Urothelium cell line (cell line): ENCODE data around the gene AGK.
A peak's percentile ranks its signal among the peaks of the same experiment; 100 is the strongest.
"Not testable (repeated sequence)": the region's sequence is repeated elsewhere in the genome, so short reads cannot be mapped to it uniquely, and the experiment has no call there.

Source experiments
- DNase-seq: peaks from one replicate; pipeline ENCODE4 v3.0.0; 2011; ENCODE audit warnings: low spot score, mixed read lengths
- FAIRE-seq: peaks from 2 replicates; lab custom pipeline; 2011; peaks lifted over from hg19 to GRCh38; lab: Jason Lieb, UNC

The AGK gene

DNA sequence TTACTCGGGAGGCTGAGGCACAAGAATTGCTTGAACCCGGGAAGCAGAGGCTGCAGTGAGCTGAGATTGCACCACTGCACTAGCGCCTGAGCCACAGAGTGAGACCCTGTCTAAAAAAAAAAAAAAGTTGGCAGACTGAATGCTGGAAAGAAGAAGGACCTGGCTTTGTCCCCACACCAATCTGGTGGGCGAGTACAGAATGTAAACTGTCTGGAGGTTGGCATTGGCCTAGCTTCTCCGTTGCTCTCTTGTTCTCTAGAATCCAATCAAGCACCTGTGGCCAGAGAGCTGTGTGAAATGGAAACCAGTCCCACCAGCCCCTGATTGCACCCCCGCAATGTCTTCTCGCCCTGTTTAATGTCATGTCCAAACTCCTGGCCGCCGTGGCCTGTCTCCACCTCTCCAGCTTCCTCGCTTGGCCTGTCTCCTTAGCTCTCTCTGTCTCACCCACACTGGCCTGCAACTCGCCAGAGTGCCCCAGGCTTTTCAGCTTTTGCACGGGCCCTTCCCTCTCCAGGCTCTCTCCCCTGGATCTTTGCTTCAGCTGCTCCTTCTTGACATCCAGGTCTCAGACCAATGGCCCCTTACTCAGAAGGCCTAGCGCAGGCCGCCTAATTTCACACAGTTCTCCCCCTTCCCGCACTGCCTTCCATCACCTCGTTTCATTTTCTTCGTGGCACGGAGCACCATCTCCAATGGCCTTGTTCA, 670 bp upstream of the AGK start:
- FAIRE-seq: no peak

DNA sequence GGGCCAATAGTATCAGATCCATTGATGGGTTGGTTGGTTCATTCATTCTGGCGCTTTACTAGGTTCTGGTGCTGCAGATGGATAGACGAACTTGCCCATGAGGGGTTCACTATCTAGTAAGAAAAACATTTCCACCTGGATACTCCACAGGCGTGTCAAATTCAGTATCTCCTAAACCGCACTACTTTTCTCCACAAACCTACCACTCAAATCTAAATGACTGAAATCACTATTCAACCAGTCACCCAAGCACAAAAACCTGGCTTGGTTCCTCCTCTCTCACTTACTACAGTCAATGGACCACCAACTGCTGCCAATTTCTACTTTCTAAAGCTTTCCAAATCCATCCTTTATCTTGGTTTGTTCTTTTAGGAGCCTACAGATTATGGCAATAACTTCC, 572 bp downstream of the AGK start:
- FAIRE-seq: no peak

More for the DNA sequence above, 670 bp upstream of the AGK start:
- DNase-seq: peak; percentile 11

DNA sequence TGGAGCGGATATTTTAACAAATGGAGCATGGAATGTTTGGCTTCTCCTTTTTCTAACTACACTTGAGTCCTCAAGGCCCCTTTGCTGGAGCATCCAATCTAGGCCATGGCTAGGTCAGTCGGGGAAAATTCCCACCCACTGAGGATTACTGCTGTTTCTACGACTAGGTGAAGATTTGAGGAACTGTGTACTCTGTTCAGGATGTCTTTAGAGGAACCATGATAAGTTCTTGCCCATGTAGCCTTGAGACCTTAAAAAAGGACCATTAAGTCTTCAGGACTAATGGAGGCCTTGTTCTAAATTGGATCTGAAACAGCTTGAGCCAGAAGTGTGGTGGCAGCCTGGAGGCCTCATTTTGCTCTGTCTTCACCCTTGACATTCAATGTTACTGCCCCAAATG, 6.2 kb downstream of the AGK start:
- DNase-seq: no peak
- no peak for FAIRE-seq

More for the DNA sequence above, 572 bp downstream of the AGK start:
- no peak for DNase-seq

DNA sequence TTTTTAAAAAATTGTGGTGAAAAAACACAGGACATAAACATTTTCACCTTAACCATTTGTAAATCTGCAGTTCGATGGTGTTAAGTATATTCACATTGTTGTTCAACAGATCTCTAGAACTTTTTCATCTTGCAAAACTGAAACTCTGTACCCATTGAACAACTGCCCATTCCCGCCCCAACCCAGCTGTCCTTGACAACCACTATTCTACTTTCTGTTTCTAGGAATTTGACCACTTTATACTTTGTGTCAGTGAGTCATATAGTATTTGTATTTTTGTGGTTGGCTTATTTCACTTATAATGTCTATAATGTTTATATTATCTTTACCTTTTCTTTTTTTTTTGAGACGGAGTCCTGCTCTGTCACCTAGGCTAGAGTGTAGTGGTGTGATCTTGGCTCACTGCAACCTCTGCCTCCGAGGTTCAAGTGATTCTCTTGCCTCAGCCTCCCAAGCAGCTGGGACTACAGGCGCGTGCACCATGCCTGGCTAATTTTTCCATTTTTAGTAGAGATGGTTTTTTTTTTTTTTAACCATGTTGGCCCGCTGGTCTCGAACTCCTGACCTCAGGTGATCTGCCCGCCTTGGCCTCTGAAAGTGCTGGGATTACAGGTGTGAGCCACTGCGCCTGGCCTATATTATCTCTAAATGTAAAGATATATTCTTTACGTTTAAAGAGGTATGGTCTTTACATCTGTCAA, 6.8 kb downstream of the AGK start:
- not testable (repeated sequence) for FAIRE-seq, DNase-seq

DNA sequence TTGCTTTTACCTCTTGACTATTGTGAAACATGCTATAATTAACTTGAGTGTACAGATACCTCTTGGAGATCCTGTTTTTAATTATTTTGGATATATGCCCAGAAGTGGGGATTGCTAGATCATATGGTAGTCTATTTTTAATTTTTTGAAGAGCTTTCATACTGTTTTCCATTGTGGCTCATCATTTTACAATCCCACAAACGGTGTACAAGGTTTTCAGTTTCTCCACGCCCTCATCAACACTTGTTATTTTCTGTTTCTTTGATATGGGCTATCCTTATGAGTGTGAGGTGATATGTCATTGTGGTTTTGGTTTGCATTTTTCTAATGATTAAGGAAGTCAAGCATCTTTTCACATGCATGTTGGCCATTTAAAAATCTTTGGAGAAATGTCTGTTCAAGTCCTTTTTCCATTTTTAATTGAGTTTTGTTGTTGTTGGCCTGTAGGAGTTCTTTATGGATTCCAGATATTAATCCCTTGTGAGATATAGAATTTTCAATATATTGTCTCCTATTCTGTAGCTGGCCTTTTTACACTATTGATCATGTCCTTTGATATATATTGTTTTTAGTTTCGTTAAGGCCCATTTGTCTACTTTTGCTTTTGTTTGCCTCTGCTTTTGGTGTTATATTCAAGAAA, 7.5 kb downstream of the AGK start:
- DNase-seq: no peak
- FAIRE-seq: no peak

DNA sequence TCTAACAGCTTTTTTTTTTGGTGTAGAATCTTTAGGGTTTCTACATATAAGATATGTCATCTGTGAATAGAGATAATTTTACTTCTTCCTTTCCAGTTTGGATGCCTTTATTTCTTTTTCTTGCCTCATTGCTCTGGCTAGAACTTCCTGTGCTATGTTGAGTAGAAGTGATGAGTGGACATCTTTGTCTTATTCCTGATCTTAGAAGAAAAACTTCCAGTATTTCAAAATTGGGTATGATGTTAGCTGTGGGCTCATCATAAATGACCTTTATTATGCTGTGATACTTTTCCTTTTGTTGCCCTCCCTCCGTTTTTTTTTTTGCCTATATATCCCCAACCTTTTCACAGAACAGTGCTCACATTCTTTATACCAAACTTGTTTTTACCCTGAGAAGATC, 8.8 kb downstream of the AGK start:
- FAIRE-seq: no peak
- no peak for DNase-seq

DNA sequence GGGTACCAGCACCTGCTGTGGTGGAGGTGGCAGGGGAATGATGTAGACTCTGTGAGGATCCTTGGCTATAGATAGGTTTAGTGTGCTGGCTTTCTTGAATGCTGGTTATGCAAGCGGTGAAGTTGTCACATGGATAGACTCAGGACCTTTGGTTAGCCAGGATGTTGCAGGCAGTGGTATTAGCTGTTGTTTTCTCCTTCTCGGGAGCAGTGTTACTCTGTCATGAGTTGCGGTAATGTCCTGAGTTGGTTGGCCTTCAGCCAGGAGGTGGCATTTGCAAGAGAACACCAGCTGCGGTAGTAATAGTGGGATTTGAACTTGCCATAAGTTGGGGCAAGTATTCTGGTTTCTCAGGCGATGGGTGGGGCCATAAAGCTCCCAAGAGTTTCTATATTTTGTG, 10.8 kb downstream of the AGK start:
- DNase-seq: no peak
- no peak for FAIRE-seq

DNA sequence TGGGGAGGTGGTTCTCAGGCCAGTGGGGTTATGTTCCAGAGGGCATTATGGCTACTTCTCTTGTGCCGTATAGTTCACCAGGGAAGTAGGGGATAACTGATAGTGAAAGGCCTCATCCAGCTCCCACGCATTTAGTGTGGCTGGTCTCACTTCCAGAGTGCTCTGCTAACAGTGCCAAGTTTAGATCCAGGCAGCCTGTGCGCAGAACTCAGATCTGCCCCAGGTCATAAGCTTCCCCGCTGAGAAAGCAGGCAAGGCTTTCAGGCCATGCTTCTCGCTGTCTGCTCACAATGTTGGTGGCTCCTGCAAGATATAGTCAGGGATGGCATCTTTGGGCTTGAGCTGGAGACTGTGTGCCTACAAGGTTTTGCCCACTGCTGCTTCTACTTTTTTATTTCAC, 11.3 kb downstream of the AGK start:
- no peak for FAIRE-seq
- DNase-seq: no peak

DNA sequence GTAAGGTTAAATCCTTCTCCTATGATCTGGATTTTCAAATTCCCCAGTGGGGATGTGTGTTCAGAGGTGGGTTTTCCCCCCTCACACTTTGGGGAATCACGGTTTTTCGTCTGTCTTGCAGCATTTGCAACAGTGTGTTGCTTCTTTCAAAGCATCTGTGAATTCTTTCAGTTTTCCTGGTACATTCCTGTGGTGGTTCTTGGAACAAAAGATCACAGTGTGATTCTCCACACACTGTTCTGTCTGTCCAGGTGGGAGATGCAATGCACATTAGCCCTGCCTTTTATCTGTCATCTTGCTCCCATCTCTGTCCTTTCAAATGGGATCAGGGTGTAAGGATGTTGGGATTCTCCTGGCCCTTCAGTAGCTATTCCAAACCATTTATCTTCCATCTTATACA, 11.8 kb downstream of the AGK start:
- no peak for FAIRE-seq
- no peak for DNase-seq

DNA sequence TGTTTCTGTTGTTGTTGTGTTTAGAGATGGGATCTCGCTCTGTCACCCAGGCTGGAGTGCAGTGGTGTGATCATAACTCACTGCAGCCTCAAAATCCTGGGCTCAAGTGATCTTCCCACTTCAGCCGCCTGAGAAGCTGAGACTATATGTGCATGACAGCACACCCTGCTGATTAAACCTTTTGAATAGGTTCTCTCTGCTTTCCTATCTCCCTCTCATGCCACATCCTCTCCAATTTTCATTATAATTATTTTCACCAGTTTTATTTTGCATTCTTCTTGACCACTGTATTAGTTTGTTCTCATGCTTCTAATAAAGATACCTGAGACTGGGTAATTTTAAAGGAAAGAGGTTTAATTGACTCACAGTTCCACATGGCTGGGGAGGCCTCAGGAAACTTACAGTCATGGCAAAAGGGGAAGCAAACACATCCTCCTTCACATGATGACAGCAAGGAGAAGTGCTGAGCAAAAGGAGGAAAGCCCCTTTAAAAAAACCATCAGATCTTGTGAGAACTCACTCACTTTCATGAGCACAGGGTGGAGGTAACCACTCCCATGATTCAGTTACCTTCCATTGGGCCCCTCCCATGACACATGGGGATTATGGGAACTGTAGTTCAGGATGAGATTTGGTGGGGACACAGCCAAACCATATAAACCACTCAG, 12.9 kb downstream of the AGK start:
- FAIRE-seq (no peak), DNase-seq (no peak)

DNA sequence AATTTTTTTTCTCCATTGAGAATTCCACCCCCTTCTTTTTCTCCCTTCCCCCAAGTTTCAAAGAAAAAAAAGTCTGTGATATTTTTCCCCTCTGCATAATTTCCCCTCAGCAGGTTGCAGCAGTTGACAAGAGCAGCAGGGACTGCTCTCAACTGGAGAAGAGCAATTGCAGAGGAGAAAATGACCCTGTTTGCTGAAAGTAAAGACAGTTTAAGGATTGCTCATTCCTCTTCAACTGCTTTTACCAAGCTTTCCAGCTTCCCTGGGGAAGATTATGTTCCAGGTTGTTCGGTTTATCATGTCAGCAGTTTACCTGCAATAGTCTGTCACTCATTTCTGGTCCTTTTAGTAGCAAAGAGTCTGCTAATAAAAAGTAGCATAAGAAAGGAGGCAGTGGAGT, 16.2 kb downstream of the AGK start:
- DNase-seq (no peak), FAIRE-seq (no peak)

DNA sequence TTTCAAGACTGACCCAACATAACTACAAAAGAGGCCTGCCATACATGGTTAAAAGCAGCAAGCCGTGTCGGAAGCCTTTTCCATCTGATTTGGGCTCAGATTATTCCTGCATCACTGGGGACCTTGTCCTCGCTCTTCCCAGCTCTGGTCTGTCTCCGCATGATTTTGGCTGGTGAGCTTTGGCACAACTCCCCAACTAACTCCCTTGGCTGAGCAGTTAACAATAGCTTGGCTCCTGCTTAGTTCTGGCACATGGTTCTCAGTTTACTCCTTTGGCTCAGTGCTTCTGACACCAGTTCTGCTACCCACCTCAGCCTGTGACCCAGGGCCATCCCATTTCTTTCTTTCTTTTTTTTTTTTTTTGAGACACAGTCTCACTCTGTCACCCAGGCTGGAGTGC, 17.0 kb downstream of the AGK start:
- DNase-seq: no peak
- FAIRE-seq: no peak

DNA sequence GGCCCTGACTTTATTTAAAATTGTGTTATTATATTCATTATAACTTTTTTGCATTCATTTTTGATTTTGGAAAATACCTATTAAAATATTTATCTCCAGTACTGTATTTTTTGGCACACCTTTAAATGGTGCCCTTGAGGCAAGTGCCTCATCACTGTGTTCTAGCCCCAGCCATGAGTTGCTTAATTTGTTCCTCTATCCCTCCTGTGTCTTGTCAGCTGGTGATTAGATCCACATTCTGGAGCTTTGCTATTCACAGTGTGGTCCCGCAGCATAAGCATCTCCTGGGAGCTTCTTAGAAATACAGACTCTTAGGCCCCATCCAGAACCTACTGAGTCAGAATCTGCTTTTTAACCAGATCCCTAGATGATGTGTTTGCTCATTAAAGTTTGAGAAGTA, 19.8 kb downstream of the AGK start:
- no peak for FAIRE-seq

DNA sequence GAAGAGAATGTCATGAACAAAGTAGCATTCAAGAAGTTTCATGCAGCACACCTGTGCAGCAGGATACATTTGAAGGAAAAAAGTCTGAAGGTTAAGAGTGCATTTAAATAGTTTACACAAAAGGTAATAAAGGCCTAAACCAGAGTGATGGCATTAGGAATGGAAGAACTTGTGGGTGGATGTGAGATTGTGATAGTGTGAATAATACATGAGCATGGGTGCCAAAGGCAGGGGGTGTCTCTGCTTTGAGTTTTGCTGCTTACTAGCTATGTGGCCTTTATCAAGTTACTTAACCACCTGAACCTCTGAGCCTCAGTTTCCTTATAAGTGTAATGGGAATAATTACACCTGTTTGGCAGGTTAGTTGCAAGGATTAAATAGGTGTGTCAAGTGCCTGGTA, 21.0 kb downstream of the AGK start:
- FAIRE-seq: no peak
- no peak for DNase-seq

More for the DNA sequence above, 19.8 kb downstream of the AGK start:
- no peak for DNase-seq

DNA sequence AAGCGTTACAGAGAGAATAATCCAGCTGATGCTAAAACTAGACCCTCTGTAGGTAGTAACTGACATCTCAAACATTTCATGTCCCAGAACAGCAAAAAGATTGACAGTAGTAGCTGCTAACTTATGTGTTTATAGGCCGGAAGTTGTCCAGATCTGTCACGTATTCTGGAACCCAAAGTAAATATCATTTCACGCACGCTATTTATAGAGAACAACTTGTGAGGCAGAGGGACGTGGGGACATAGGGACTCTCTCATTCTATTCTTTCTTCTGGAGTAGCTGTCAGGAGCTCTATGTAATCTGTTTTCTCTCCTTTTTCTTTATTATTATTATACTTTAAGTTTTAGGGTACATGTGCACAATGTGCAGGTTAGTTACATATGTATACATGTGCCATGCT, 22.3 kb downstream of the AGK start:
- DNase-seq (no peak), FAIRE-seq (no peak)

DNA sequence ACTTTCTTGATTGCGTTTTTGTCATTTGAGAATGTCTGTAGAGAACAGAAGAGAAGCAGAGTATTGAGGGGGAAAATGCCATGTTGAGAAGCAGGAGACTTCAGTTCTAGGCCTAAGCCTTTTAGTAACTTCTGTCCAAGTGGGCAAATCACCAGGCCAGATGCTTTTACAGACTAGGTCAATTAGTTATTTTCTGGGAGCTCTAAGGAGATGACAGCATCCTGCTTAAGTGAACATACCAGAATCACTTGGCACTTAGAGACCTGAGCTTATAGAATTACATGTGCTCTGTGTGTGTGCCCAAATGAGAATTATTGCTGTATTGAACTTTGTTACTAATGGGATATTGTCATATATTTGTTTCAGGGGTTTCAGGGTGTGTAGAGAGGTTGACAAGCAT, 24.0 kb downstream of the AGK start:
- FAIRE-seq (no peak), DNase-seq (no peak)

DNA sequence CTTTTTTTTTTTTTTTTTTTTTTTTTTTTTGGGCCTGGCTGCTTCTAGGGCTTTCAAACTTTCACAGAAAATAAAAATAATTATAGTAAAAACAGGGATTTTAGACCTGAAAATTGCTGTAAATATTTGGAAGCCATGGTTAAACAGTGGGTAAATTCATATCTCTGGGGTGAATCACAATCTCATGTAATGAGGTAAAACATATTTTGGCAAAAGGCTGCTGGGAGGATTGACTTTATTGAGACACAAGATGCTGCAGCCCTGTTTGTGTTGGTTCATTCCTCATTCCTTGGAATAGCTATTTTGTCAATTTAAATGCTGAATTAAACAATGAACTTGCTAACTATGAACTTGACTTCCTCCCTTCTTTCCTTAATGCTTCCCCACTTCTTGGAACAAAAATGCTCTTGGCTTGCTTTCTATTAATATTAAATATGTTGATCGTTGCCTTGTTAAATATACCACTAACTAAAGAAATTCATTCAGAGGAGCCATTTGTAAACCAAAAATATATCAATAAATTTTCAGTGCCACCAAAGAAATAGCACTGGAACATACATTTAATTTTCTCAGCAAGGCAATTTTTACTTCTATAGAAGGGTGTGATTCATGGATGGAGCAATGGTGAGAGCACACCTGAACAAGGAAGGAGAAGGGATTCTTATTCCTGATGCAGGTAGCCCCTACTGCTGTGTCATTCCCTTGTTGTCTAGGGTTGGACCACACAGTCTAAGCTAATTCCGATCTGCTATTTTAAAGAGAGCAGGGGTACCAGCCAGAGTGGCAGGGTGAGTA, 24.6 kb downstream of the AGK start:
- DNase-seq (no peak), FAIRE-seq (no peak)

DNA sequence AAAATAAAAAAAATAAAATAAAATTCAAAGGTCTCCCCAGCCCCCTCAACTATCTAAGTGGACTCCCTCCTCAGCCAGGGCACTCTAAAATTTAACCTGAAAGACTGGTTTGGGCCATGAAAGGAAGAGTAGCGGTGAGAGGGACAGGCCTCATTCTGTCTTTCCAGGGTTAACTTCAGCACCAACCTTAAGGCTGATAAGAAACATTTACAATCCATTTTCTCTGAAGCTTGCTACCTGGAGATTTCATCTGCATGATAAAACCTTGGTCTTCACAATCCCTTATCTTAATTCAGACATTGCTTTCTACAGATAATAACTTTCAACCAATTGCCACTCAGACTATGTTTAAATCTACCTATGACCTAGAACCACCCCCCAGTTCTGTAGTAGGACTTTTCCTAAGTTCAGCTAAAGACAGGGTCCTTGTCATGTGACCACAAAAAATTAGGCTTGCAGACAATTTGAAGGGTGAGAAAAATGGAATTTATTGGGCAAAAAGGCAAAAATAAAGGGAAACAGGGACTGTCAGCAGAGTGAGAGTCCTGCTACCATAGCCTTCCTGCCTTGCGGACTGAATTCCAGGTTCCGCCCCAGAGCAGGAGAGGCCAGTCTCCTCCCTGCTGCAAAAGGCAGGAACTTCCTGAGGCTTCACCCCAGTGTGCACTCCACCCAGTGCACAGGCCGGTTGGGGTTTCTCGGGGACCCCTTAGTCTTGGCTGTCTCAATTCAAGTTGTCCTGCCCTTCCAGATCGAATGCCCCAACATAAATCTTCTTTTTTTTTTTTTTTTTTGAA, 26.0 kb downstream of the AGK start:
- no peak for DNase-seq
- FAIRE-seq: no peak

DNA sequence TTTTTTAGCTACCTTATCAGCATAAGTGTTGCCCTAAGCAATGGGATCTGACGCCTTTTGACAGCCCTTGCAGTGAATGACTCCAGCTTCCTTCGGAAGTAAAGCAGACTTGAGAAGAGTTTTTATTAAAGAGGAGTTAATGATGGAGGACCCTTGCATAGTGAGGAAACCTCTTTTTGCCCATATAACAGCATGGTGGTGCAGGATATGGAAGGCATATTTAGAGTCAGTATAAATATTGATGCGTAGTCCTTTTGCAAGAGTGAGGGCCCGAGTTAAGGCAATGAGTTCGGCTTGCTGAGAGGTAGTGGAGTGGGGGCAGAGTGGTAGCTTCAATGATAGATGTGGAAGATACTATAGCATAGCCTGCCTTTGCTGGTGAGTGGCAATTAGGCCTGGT, 28.7 kb downstream of the AGK start:
- DNase-seq, FAIRE-seq: not testable (repeated sequence)

DNA sequence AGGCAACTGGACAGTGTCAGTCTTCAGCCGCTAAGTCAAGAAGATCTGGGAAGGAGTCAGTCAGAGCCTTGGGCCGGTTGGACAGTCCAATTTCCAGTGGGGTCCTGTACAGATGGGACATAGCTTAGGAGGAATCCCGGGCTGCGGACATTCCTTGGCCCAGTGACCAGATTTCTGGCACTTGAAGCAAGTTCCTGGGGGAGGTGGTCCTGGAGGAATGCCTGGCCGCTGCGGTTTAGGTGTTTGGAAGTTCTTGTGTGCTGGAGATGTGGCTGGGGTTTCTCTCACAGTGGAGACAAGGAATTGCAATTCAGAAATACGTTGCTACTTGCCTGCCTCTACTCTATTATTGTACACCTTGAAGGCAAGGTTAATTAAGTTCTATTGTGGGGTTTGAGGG, 30.9 kb downstream of the AGK start:
- not testable (repeated sequence) for FAIRE-seq, DNase-seq
